GM23338 (cell line): ENCODE results near the gene DAAM1. TPM values are rescaled to one million over a fixed set of nuclear protein-coding genes. Genes with fewer than 3 reads are reported as not detected.

Source experiments
- ATAC-seq: fragments of 200-7000 bp; cut with Tn5 transposase; 3 replicates; pipeline ENCODE4 v1.9.1; 2020
- DNase-seq: peaks from one replicate; pipeline ENCODE4 v3.0.0-alpha.2; 2015; ENCODE audit warnings: low spot score
- H2AFZ ChIP-seq: fragments of 200-600 bp; sonication (generic); 2 replicates; pipeline ENCODE4 v1.8.0; 2016; ENCODE audit warnings: antibody characterized with exemption, mild to moderate bottlenecking, moderate library complexity
- H3F3A ChIP-seq: fragments of 200-600 bp; sonication (generic); replicated peaks from 2 replicates; pipeline ENCODE4 v1.8.0; 2017; ENCODE audit warnings: antibody characterized with exemption, mixed run types, low read depth
- H3K27ac ChIP-seq: fragments of 200-600 bp; sonication (generic); 2 replicates; pipeline ENCODE4 v1.6.1; 2016; ENCODE audit warnings: low read depth
- H3K27me3 ChIP-seq: fragments of 200-600 bp; sonication (generic); 2 replicates; pipeline ENCODE4 v1.8.0; 2016; ENCODE audit warnings: mild to moderate bottlenecking, mixed run types, moderate library complexity; ENCODE audit not compliant: insufficient read depth
- H3K36me3 ChIP-seq: fragments of 200-600 bp; sonication (generic); 2 replicates; pipeline ENCODE4 v1.8.0; 2016; ENCODE audit warnings: mild to moderate bottlenecking; ENCODE audit not compliant: insufficient read depth
- H3K4me1 ChIP-seq: fragments of 200-600 bp; sonication (generic); 2 replicates; pipeline ENCODE4 v1.8.0; 2016; ENCODE audit warnings: mild to moderate bottlenecking, moderate library complexity; ENCODE audit not compliant: insufficient read depth
- H3K4me2 ChIP-seq: fragments of 200-600 bp; sonication (generic); 2 replicates; pipeline ENCODE4 v1.7.1; 2017; ENCODE audit warnings: mixed run types
- H3K4me3 ChIP-seq: fragments of 200-600 bp; sonication (generic); 2 replicates; pipeline ENCODE4 v1.6.1; 2016; ENCODE audit warnings: mixed run types
- H3K79me2 ChIP-seq: fragments of 200-600 bp; sonication (generic); replicated peaks from 2 replicates; pipeline ENCODE4 v1.8.0; 2017; ENCODE audit warnings: mild to moderate bottlenecking; ENCODE audit not compliant: insufficient read depth
- H3K9me2 ChIP-seq: fragments of 200-600 bp; sonication (generic); 2 replicates; pipeline ENCODE4 v1.8.0; 2017; ENCODE audit not compliant: insufficient read depth
- H4K20me1 ChIP-seq: fragments of 200-600 bp; sonication (generic); replicated peaks from 2 replicates; pipeline ENCODE4 v1.8.0; 2017; ENCODE audit warnings: mild to moderate bottlenecking; ENCODE audit not compliant: insufficient read depth
- H3K27ac Mint-ChIP-seq: 2 replicates; pipeline ENCODE4 v1.8.0; 2020; ENCODE audit warnings: inconsistent platforms, mild to moderate bottlenecking, moderate library complexity, mixed read lengths
- H3K27me3 Mint-ChIP-seq: 3 replicates; pipeline ENCODE4 v1.8.0; 2022; ENCODE audit warnings: low read depth, mild to moderate bottlenecking, moderate library complexity, mixed read lengths, inconsistent platforms; ENCODE audit not compliant: insufficient read depth, poor library complexity
- H3K36me3 Mint-ChIP-seq: 3 replicates; pipeline ENCODE4 v1.8.0; 2021; ENCODE audit warnings: low read depth, mild to moderate bottlenecking, inconsistent platforms, moderate library complexity, mixed read lengths
- H3K4me1 Mint-ChIP-seq: 3 replicates; pipeline ENCODE4 v1.8.0; 2020; ENCODE audit warnings: mild to moderate bottlenecking, inconsistent platforms, mixed read lengths
- H3K4me3 Mint-ChIP-seq: 3 replicates; pipeline ENCODE4 v1.8.0; 2021; ENCODE audit warnings: moderate library complexity, mild to moderate bottlenecking, inconsistent platforms, mixed read lengths
- H3K9me3 Mint-ChIP-seq: 3 replicates; pipeline ENCODE4 v1.8.0; 2020; ENCODE audit warnings: moderate library complexity, mild to moderate bottlenecking, inconsistent platforms, mixed read lengths
- CREB1 ChIP-seq: fragments of 250-450 bp; sonication (Bioruptor Pico); IDR thresholded peaks from 2 replicates; pipeline ENCODE4 v1.5.0; 2020; ENCODE audit warnings: low read depth, mild to moderate bottlenecking, moderate library complexity
- ETS1 ChIP-seq: IDR thresholded peaks from 2 replicates; pipeline ENCODE4 v1.6.1; 2016; ENCODE audit warnings: antibody characterized with exemption
- EZH2 ChIP-seq: fragments of 200-600 bp; sonication (generic); IDR thresholded peaks from one replicate; pipeline ENCODE4 v1.8.0; 2017; ENCODE audit warnings: antibody characterized with exemption, mild to moderate bottlenecking, low read depth; ENCODE audit not compliant: unreplicated experiment
- EZH2phosphoT487 ChIP-seq: fragments of 200-600 bp; sonication (generic); IDR thresholded peaks from one replicate; pipeline ENCODE4 v1.8.1; 2018; ENCODE audit warnings: antibody characterized with exemption; ENCODE audit not compliant: unreplicated experiment
- JUNB ChIP-seq: IDR thresholded peaks from one replicate; pipeline ENCODE4 v1.6.1; 2016; ENCODE audit warnings: antibody characterized with exemption; ENCODE audit not compliant: unreplicated experiment
- NANOG ChIP-seq: IDR thresholded peaks from 2 replicates; pipeline ENCODE4 v1.6.1; 2016; ENCODE audit warnings: antibody characterized with exemption, borderline replicate concordance
- POLR2AphosphoS5 ChIP-seq: IDR thresholded peaks from 2 replicates; pipeline ENCODE4 v1.6.1; 2016; ENCODE audit warnings: antibody characterized with exemption, low read depth
- STAT1 ChIP-seq: IDR thresholded peaks from one replicate; pipeline ENCODE4 v1.6.1; 2016; ENCODE audit warnings: antibody characterized with exemption; ENCODE audit not compliant: unreplicated experiment
- ZNF114 ChIP-seq: fragments of 250-450 bp; sonication (Bioruptor Pico); IDR thresholded peaks from 2 replicates; pipeline ENCODE4 v1.5.0; 2020; ENCODE audit warnings: mild to moderate bottlenecking, moderate library complexity
- ZNF331 ChIP-seq: fragments of 250-450 bp; sonication (Bioruptor Pico); IDR thresholded peaks from 2 replicates; pipeline ENCODE4 v1.5.0; 2020; ENCODE audit warnings: low read depth, mild to moderate bottlenecking, moderate library complexity
- polyA plus RNA-seq: library from polyadenylated mRNA; unstranded; fragments of >200 nt; fragmentation: Nextera tagmentation; extraction: Ambion mirVana; gene quantifications from 2 replicates; pipeline ENCODE4 v1.2.1, GENCODE V29; 2016
- total RNA-seq: library from RNA; depleted of rRNA; stranded (reverse); fragments of >200 nt; shearing (Covaris generic); gene quantifications from 2 replicates; pipeline ENCODE4 v1.2.3, GENCODE V29; 2014
- TF ChIP-seq, protein P1 (sequence below): fragments of 250-450 bp; sonication (Bioruptor Pico); IDR thresholded peaks from 2 replicates; pipeline ENCODE4 v1.5.0; 2020; ENCODE audit warnings: mild to moderate bottlenecking, moderate library complexity
- TF ChIP-seq, protein P2 (sequence below), 2 experiments: fragments of 200-600 bp in 1 of 2; sonication (generic) in 1 of 2; conservative IDR thresholded peaks; 2 replicates each; pipeline versions ENCODE4 v1.5.1 to v1.6.1; 2016 to 2017; ENCODE audit warnings: antibody characterized with exemption in 2 of 2, low read depth in 2 of 2, mild to moderate bottlenecking in 2 of 2, moderate library complexity in 1 of 2

Gene DAAM1
- total and polyA plus RNA-seq, 2 experiments from 2014 or later: 36.3 to 42.1 TPM

- no peaks in the 10 kb centered on the region for H3F3A ChIP-seq
- peaks cover 3% of the 10 kb centered on the region; the same call in 1 of the 2 replicates for H3K36me3 ChIP-seq
- Mint-ChIP-seq H3K27ac (no peak overlapping the region), H3K27me3 (no peaks in the 10 kb centered on the region), H3K4me3 (no peak overlapping the region), H3K36me3 (peaks cover 7% of the 10 kb centered on the region; the same call in 1 of the 3 replicates), H3K4me1 (no peaks in the 10 kb centered on the region), H3K9me3 (no peaks in the 10 kb centered on the region)
- TF ChIP-seq EZH2 (no peak), ZNF114 (CRISPR knock-in tag) (no peak), JUNB (no peak), STAT1 (no peak), ETS1 (no peak), CREB1 (CRISPR knock-in tag) (no peak), EZH2phosphoT487 (no peak), NANOG (no peak), ZNF331 (CRISPR knock-in tag) (no peak), POLR2AphosphoS5 (no peak)
- TF ChIP-seq, protein P1, sequence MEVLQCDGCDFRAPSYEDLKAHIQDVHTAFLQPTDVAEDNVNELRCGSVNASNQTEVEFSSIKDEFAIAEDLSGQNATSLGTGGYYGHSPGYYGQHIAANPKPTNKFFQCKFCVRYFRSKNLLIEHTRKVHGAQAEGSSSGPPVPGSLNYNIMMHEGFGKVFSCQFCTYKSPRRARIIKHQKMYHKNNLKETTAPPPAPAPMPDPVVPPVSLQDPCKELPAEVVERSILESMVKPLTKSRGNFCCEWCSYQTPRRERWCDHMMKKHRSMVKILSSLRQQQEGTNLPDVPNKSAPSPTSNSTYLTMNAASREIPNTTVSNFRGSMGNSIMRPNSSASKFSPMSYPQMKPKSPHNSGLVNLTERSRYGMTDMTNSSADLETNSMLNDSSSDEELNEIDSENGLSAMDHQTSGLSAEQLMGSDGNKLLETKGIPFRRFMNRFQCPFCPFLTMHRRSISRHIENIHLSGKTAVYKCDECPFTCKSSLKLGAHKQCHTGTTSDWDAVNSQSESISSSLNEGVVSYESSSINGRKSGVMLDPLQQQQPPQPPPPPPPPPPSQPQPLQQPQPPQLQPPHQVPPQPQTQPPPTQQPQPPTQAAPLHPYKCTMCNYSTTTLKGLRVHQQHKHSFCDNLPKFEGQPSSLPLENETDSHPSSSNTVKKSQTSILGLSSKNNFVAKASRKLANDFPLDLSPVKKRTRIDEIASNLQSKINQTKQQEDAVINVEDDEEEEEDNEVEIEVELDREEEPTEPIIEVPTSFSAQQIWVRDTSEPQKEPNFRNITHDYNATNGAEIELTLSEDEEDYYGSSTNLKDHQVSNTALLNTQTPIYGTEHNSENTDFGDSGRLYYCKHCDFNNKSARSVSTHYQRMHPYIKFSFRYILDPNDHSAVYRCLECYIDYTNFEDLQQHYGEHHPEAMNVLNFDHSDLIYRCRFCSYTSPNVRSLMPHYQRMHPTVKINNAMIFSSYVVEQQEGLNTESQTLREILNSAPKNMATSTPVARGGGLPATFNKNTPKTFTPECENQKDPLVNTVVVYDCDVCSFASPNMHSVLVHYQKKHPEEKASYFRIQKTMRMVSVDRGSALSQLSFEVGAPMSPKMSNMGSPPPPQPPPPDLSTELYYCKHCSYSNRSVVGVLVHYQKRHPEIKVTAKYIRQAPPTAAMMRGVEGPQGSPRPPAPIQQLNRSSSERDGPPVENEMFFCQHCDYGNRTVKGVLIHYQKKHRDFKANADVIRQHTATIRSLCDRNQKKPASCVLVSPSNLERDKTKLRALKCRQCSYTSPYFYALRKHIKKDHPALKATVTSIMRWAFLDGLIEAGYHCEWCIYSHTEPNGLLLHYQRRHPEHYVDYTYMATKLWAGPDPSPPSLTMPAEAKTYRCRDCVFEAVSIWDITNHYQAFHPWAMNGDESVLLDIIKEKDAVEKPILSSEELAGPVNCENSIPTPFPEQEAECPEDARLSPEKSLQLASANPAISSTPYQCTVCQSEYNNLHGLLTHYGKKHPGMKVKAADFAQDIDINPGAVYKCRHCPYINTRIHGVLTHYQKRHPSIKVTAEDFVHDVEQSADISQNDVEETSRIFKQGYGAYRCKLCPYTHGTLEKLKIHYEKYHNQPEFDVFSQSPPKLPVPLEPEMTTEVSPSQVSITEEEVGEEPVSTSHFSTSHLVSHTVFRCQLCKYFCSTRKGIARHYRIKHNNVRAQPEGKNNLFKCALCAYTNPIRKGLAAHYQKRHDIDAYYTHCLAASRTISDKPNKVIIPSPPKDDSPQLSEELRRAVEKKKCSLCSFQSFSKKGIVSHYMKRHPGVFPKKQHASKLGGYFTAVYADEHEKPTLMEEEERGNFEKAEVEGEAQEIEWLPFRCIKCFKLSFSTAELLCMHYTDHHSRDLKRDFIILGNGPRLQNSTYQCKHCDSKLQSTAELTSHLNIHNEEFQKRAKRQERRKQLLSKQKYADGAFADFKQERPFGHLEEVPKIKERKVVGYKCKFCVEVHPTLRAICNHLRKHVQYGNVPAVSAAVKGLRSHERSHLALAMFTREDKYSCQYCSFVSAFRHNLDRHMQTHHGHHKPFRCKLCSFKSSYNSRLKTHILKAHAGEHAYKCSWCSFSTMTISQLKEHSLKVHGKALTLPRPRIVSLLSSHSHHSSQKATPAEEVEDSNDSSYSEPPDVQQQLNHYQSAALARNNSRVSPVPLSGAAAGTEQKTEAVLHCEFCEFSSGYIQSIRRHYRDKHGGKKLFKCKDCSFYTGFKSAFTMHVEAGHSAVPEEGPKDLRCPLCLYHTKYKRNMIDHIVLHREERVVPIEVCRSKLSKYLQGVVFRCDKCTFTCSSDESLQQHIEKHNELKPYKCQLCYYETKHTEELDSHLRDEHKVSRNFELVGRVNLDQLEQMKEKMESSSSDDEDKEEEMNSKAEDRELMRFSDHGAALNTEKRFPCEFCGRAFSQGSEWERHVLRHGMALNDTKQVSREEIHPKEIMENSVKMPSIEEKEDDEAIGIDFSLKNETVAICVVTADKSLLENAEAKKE: no peak
- TF ChIP-seq, protein P2, sequence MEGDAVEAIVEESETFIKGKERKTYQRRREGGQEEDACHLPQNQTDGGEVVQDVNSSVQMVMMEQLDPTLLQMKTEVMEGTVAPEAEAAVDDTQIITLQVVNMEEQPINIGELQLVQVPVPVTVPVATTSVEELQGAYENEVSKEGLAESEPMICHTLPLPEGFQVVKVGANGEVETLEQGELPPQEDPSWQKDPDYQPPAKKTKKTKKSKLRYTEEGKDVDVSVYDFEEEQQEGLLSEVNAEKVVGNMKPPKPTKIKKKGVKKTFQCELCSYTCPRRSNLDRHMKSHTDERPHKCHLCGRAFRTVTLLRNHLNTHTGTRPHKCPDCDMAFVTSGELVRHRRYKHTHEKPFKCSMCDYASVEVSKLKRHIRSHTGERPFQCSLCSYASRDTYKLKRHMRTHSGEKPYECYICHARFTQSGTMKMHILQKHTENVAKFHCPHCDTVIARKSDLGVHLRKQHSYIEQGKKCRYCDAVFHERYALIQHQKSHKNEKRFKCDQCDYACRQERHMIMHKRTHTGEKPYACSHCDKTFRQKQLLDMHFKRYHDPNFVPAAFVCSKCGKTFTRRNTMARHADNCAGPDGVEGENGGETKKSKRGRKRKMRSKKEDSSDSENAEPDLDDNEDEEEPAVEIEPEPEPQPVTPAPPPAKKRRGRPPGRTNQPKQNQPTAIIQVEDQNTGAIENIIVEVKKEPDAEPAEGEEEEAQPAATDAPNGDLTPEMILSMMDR (conservative IDR thresholded peaks at IDR 0.05; ENCODE audit: low read depth in 2 of 2): no peak
- no peak overlapping the region for H3K4me2 ChIP-seq
- no peaks in the 10 kb centered on the region for H3K4me1 ChIP-seq
- DNase-seq (no peak), ATAC-seq (no peak)
- H3K4me3 ChIP-seq: no peak overlapping the region
- H4K20me1 ChIP-seq: no peaks in the 10 kb centered on the region
- H3K27me3 ChIP-seq: no peaks in the 10 kb centered on the region
- no peaks in the 10 kb centered on the region for H3K9me2 ChIP-seq
- H3K79me2 ChIP-seq: no peaks in the 10 kb centered on the region
- no peak overlapping the region for H2AFZ ChIP-seq
- H3K27ac ChIP-seq: no peak overlapping the region
Measured at GRCh38 chr14:59293935-59294661, 105.6 kb downstream of the DAAM1 start.
